Urothelium cell line (cell line): ENCODE results near the gene ZNF609.
"Not testable (repeated sequence)": the region's sequence is repeated elsewhere in the genome, so short reads cannot be mapped to it uniquely, and the experiment has no call there.

Experiments used
- DNase-seq: peaks from one replicate; pipeline ENCODE4 v3.0.0; 2011; ENCODE audit warnings: low spot score, mixed read lengths
- FAIRE-seq: peaks from 2 replicates; lab custom pipeline; 2011; peaks lifted over from hg19 to GRCh38; lab: Jason Lieb, UNC

ZNF609 gene

GRCh38 chr15:64572856-64573255 is 112.5 kb downstream of the ZNF609 start:
- DNase-seq (no peak), FAIRE-seq (no peak)

- DNase-seq (no peak), FAIRE-seq (no peak)
Observed at GRCh38 chr15:64574301-64575017, 114.1 kb downstream of the ZNF609 start.

- FAIRE-seq (no peak), DNase-seq (no peak)
Observed at GRCh38 chr15:64580696-64581407, 120.5 kb downstream of the ZNF609 start.

- no peak for DNase-seq
- FAIRE-seq = no peak
Observed at GRCh38 chr15:64581408-64581761, 121.0 kb downstream of the ZNF609 start.

- FAIRE-seq = no peak
- no peak for DNase-seq
Observed at GRCh38 chr15:64582202-64582601, 121.8 kb downstream of the ZNF609 start.

GRCh38 chr15:64583519-64583918 is 123.1 kb downstream of the ZNF609 start:
- no peak for FAIRE-seq
- no peak for DNase-seq

GRCh38 chr15:64583983-64584382 is 123.6 kb downstream of the ZNF609 start:
- FAIRE-seq (no peak), DNase-seq (no peak)

GRCh38 chr15:64586259-64586870 is 126.0 kb downstream of the ZNF609 start:
- FAIRE-seq = peak; percentile 17

GRCh38 chr15:64586984-64587383 is 126.6 kb downstream of the ZNF609 start:
- DNase-seq (no peak), FAIRE-seq (no peak)

More at GRCh38 chr15:64586259-64586870, 126.0 kb downstream of the ZNF609 start:
- no peak for DNase-seq

- DNase-seq (no peak), FAIRE-seq (no peak)
Observed at GRCh38 chr15:64589435-64590084, 129.2 kb downstream of the ZNF609 start.

- not testable (repeated sequence) for FAIRE-seq, DNase-seq
Observed at GRCh38 chr15:64592845-64593244, 132.5 kb downstream of the ZNF609 start.

- DNase-seq (peak; percentile 16), FAIRE-seq (no peak)
Observed at GRCh38 chr15:64596701-64597476, 136.5 kb downstream of the ZNF609 start.

- no peak for FAIRE-seq
- DNase-seq = no peak
Observed at GRCh38 chr15:64597477-64597822, 137.1 kb downstream of the ZNF609 start.

GRCh38 chr15:64599226-64599625 is 138.8 kb downstream of the ZNF609 start:
- FAIRE-seq (no peak), DNase-seq (no peak)

- no peak for FAIRE-seq
Observed at GRCh38 chr15:64599716-64600115, 139.3 kb downstream of the ZNF609 start.

GRCh38 chr15:64600794-64601193 is 140.4 kb downstream of the ZNF609 start:
- FAIRE-seq (no peak), DNase-seq (no peak)

More at GRCh38 chr15:64599716-64600115, 139.3 kb downstream of the ZNF609 start:
- no peak for DNase-seq

- DNase-seq = no peak
- no peak for FAIRE-seq
Observed at GRCh38 chr15:64604319-64604718, 143.9 kb downstream of the ZNF609 start.

- not testable (repeated sequence) for FAIRE-seq
Observed at GRCh38 chr15:64607416-64607815, 147.0 kb downstream of the ZNF609 start.

GRCh38 chr15:64610257-64610919 is 150.0 kb downstream of the ZNF609 start:
- FAIRE-seq (no peak), DNase-seq (no peak)

More at GRCh38 chr15:64607416-64607815, 147.0 kb downstream of the ZNF609 start:
- DNase-seq = not testable (repeated sequence)

- FAIRE-seq (no peak), DNase-seq (no peak)
Observed at GRCh38 chr15:64611085-64611725, 150.8 kb downstream of the ZNF609 start.
